Measurements from ENCODE around the gene ASCL5.
A peak's percentile ranks its signal among the peaks of the same experiment; 100 is the strongest.

The ASCL5 gene

GRCh38 chr1:201136355-201137023 is 9.5 kb upstream of the ASCL5 start:
- DNase-seq (ENCODE audit: low spot score): no peak

GRCh38 chr1:201134405-201134804 is 7.4 kb upstream of the ASCL5 start:
- DNase-seq (ENCODE audit: low spot score): no peak

- no peak for DNase-seq (ENCODE audit: low spot score)
Observed at GRCh38 chr1:201131398-201131797, 4.4 kb upstream of the ASCL5 start.

- no peak for DNase-seq (ENCODE audit: low spot score)
Observed at GRCh38 chr1:201128962-201129361, 2.0 kb upstream of the ASCL5 start.

GRCh38 chr1:201128476-201128875 is 1.5 kb upstream of the ASCL5 start:
- DNase-seq (ENCODE audit: low spot score): peak; percentile 34

GRCh38 chr1:201127755-201128455 is 921 bp upstream of the ASCL5 start:
- no peak for DNase-seq (ENCODE audit: low spot score)

- DNase-seq (ENCODE audit: low spot score): no peak
Observed at GRCh38 chr1:201126463-201126831, 537 bp downstream of the ASCL5 start.

- DNase-seq (ENCODE audit: low spot score): no peak
Observed at GRCh38 chr1:201125800-201126199, 1.2 kb downstream of the ASCL5 start.

GRCh38 chr1:201125019-201125418 is 2.0 kb downstream of the ASCL5 start:
- DNase-seq (ENCODE audit: low spot score): no peak

GRCh38 chr1:201123866-201124265 is 3.1 kb downstream of the ASCL5 start:
- no peak for DNase-seq (ENCODE audit: low spot score)

GRCh38 chr1:201122321-201122957 is 4.5 kb downstream of the ASCL5 start:
- DNase-seq (ENCODE audit: low spot score): no peak

GRCh38 chr1:201119206-201120197 is 7.5 kb downstream of the ASCL5 start:
- peak; percentile 83 for DNase-seq (ENCODE audit: low spot score)

- no peak for DNase-seq (ENCODE audit: low spot score)
Observed at GRCh38 chr1:201116091-201116490, 10.9 kb downstream of the ASCL5 start.

- no peak for DNase-seq (ENCODE audit: low spot score)
Observed at GRCh38 chr1:201115390-201115937, 11.5 kb downstream of the ASCL5 start.

GRCh38 chr1:201114245-201115131 is 12.5 kb downstream of the ASCL5 start:
- DNase-seq (ENCODE audit: low spot score): peak; percentile 87

- no peak for DNase-seq (ENCODE audit: low spot score)
Observed at GRCh38 chr1:201113451-201114244, 13.3 kb downstream of the ASCL5 start.

- DNase-seq (ENCODE audit: low spot score): no peak
Observed at GRCh38 chr1:201112926-201113325, 14.1 kb downstream of the ASCL5 start.

- DNase-seq (ENCODE audit: low spot score): no peak
Observed at GRCh38 chr1:201112173-201112731, 14.7 kb downstream of the ASCL5 start, which contains the start of gene CACNA1S. CACNA1S (minus strand) TSS chr1:201112426; CDS start chr1:201112339, 87 bp downstream.

GRCh38 chr1:201111672-201112071 is 15.3 kb downstream of the ASCL5 start:
- no peak for DNase-seq (ENCODE audit: low spot score)
